H1 (cell line): ENCODE measurements around the gene PLXDC2. TPM values are rescaled to one million over a fixed set of nuclear protein-coding genes. Genes with fewer than 3 reads are reported as not detected.

Source experiments
- CTCF ChIA-PET: fragments of 300-600 bp; sonication (Branson Sonifier 250); formaldehyde crosslinking; loops from one replicate; lab custom pipeline; 2021; ENCODE audit not compliant: partially characterized antibody; lab: Charles Lee
- POLR2A ChIA-PET: fragments of 300-600 bp; sonication (Branson Sonifier 250); formaldehyde crosslinking; loops from one replicate; lab custom pipeline; 2021; ENCODE audit warnings: inconsistent platforms; ENCODE audit not compliant: partially characterized antibody; lab: Charles Lee
- DNase-seq, 2 experiments: peaks; one replicate each; pipeline versions ENCODE4 v3.0.0 to v3.0.0-alpha.2; 2010 to 2022; ENCODE audit warnings: low spot score in 2 of 2, low read depth in 1 of 2, mixed read lengths in 1 of 2
- FAIRE-seq: peaks from 2 replicates; lab custom pipeline; 2011; peaks lifted over from hg19 to GRCh38; lab: Jason Lieb, UNC
- H2AFZ ChIP-seq: 2 replicates; pipeline ENCODE4 v1.8.1; 2012; ENCODE audit warnings: low read length, inconsistent platforms
- H2AK5ac ChIP-seq: 2 replicates; pipeline ENCODE4 v1.6.1; 2013; ENCODE audit warnings: low read depth, low read length
- H2BK120ac ChIP-seq: replicated peaks from 2 replicates; pipeline ENCODE3; 2013; ENCODE audit warnings: low read depth, low read length, inconsistent platforms
- H2BK12ac ChIP-seq: 2 replicates; pipeline ENCODE4 v1.6.1; 2013; ENCODE audit warnings: low read depth, low read length
- H2BK15ac ChIP-seq: 2 replicates; pipeline ENCODE4 v1.6.1; 2013; ENCODE audit warnings: low read length
- H2BK20ac ChIP-seq: 2 replicates; pipeline ENCODE4 v1.6.1; 2013; ENCODE audit warnings: low read length
- H2BK5ac ChIP-seq: 2 replicates; pipeline ENCODE4 v1.6.1; 2013; ENCODE audit warnings: low read depth, low read length
- H3K14ac ChIP-seq: 2 replicates; pipeline ENCODE4 v1.6.1; 2013; ENCODE audit warnings: inconsistent platforms; ENCODE audit not compliant: insufficient read length
- H3K18ac ChIP-seq: 2 replicates; pipeline ENCODE4 v1.6.1; 2013; ENCODE audit warnings: low read length; ENCODE audit errors: extremely low read depth
- H3K23ac ChIP-seq: 2 replicates; pipeline ENCODE4 v1.6.1; 2013; ENCODE audit warnings: inconsistent platforms; ENCODE audit not compliant: insufficient read length
- H3K23me2 ChIP-seq: 2 replicates; pipeline ENCODE4 v1.6.1; 2013; ENCODE audit warnings: low read depth, low read length
- H3K27ac ChIP-seq: 2 replicates; pipeline ENCODE4 v1.6.1; 2011; ENCODE audit warnings: low read depth, low read length, inconsistent platforms
- H3K27me3 ChIP-seq, 4 experiments: replicated peaks in 1 of 4; 1 replicate in 1 of 4; 2 replicates in 3 of 4; pipeline versions ENCODE4 v1.6.1 to v1.8.1; 2011 to 2013; ENCODE audit warnings: low read length in 3 of 4, mild to moderate bottlenecking in 3 of 4, inconsistent platforms in 2 of 4, mixed read lengths in 2 of 4, moderate library complexity in 1 of 4; ENCODE audit not compliant: control insufficient read depth in 3 of 4, insufficient read depth in 3 of 4; ENCODE audit errors: extremely low read depth in 1 of 4
- H3K36me3 ChIP-seq, 4 experiments: 2 replicates each; pipeline versions ENCODE4 v1.6.1 to v1.8.1; 2011 to 2013; ENCODE audit warnings: mild to moderate bottlenecking in 4 of 4, low read length in 3 of 4, moderate library complexity in 2 of 4, control low read depth in 1 of 4, inconsistent platforms in 1 of 4; ENCODE audit not compliant: insufficient read depth in 4 of 4, control insufficient read depth in 2 of 4
- H3K4ac ChIP-seq: replicated peaks from 2 replicates; pipeline ENCODE3; 2013; ENCODE audit warnings: low read length, low read depth, mixed read lengths, inconsistent platforms; ENCODE audit not compliant: insufficient read length
- H3K4me1 ChIP-seq, 4 experiments: replicated peaks in 1 of 4; 1 replicate in 1 of 4; 2 replicates in 3 of 4; pipeline versions ENCODE4 v1.6.1 to v1.8.1; 2011 to 2013; ENCODE audit warnings: low read length in 3 of 4, inconsistent platforms in 2 of 4, mixed read lengths in 1 of 4; ENCODE audit not compliant: insufficient read depth in 4 of 4, control insufficient read depth in 3 of 4
- H3K4me2 ChIP-seq, 2 experiments: 2 replicates each; pipeline versions ENCODE4 v1.6.1 to v1.8.1; 2011 to 2013; ENCODE audit warnings: low read depth in 2 of 2, low read length in 2 of 2, control low read depth in 1 of 2, inconsistent platforms in 1 of 2, mild to moderate bottlenecking in 1 of 2; ENCODE audit not compliant: insufficient read depth in 1 of 2
- H3K4me3 ChIP-seq, 4 experiments: fragments of 200-600, 300-600 bp in 1 of 4; sonication (generic), shearing (Covaris generic), sonication (Bioruptor Twin) in 1 of 4; 2 replicates each; pipeline versions ENCODE4 v1.5.1 to v1.8.1; 2011 to 2016; ENCODE audit warnings: low read length in 4 of 4, low read depth in 3 of 4, control low read depth in 2 of 4, inconsistent platforms in 2 of 4, mild to moderate bottlenecking in 2 of 4, mixed read lengths in 1 of 4, moderate library complexity in 1 of 4; ENCODE audit not compliant: insufficient read depth in 2 of 4; ENCODE audit errors: extremely low read depth in 1 of 4
- H3K56ac ChIP-seq: replicated peaks from 2 replicates; pipeline ENCODE3; 2013; ENCODE audit warnings: low read depth, mild to moderate bottlenecking, mixed read lengths, low read length, inconsistent platforms; ENCODE audit not compliant: insufficient read length
- H3K79me1 ChIP-seq: 2 replicates; pipeline ENCODE4 v1.6.1; 2013; ENCODE audit warnings: low read depth, low read length, control low read depth
- H3K79me2 ChIP-seq, 2 experiments: 2 replicates each; pipeline versions ENCODE4 v1.6.1 to v1.8.1; 2012 to 2013; ENCODE audit warnings: low read length in 2 of 2, mild to moderate bottlenecking in 2 of 2, inconsistent platforms in 1 of 2; ENCODE audit not compliant: insufficient read depth in 2 of 2, control insufficient read depth in 1 of 2
- H3K9ac ChIP-seq, 4 experiments: replicated peaks in 1 of 4; 1 replicate in 1 of 4; 2 replicates in 3 of 4; pipeline versions ENCODE4 v1.6.1 to v1.8.1; 2011 to 2013; ENCODE audit warnings: low read depth in 3 of 4, low read length in 3 of 4, control low read depth in 2 of 4, mild to moderate bottlenecking in 2 of 4, moderate library complexity in 2 of 4, inconsistent platforms in 1 of 4; ENCODE audit errors: extremely low read depth in 1 of 4
- H3K9me3 ChIP-seq, 2 experiments: 2 replicates each; pipeline versions ENCODE4 v1.6.1 to v1.8.1; 2012 to 2013; ENCODE audit warnings: mild to moderate bottlenecking in 2 of 2, moderate library complexity in 2 of 2, control low read depth in 1 of 2, inconsistent platforms in 1 of 2, low read depth in 1 of 2, low read length in 1 of 2, mixed read lengths in 1 of 2; ENCODE audit not compliant: insufficient read depth in 2 of 2
- H4K20me1 ChIP-seq, 2 experiments: replicated peaks in 1 of 2; 2 replicates each; pipeline versions ENCODE3 to v1.8.1; 2011 to 2013; ENCODE audit warnings: inconsistent platforms in 2 of 2, low read length in 2 of 2, mild to moderate bottlenecking in 1 of 2; ENCODE audit not compliant: insufficient read depth in 2 of 2, control insufficient read depth in 1 of 2
- H4K5ac ChIP-seq: 2 replicates; pipeline ENCODE4 v1.6.1; 2013; ENCODE audit warnings: low read length, low read depth, mixed read lengths, inconsistent platforms; ENCODE audit not compliant: insufficient read length
- H4K8ac ChIP-seq: 2 replicates; pipeline ENCODE4 v1.8.0; 2013; ENCODE audit warnings: mild to moderate bottlenecking, moderate library complexity, low read length, inconsistent platforms; ENCODE audit not compliant: insufficient read depth; ENCODE audit errors: extremely low read depth
- H4K91ac ChIP-seq: replicated peaks from 2 replicates; pipeline ENCODE3; 2013; ENCODE audit warnings: low read length, mixed read lengths, inconsistent platforms; ENCODE audit not compliant: insufficient read length
- HDAC2 ChIP-seq, 2 experiments: fragments of 300-600 bp in 1 of 2; sonication (generic) in 1 of 2; IDR thresholded peaks; 2 replicates each; pipeline ENCODE4 v1.6.1; 2011 to 2012; ENCODE audit warnings: low read depth in 2 of 2, low read length in 2 of 2, mild to moderate bottlenecking in 2 of 2, moderate library complexity in 2 of 2, borderline replicate concordance in 1 of 2, inconsistent platforms in 1 of 2
- JUND ChIP-seq: IDR thresholded peaks from 2 replicates; pipeline ENCODE4 v1.6.1; 2011; ENCODE audit warnings: mild to moderate bottlenecking, improper control_type of control experiment, low read length
- KDM4A ChIP-seq: IDR thresholded peaks from one replicate; pipeline ENCODE4 v1.7.1; 2012; ENCODE audit warnings: low read depth, mild to moderate bottlenecking, moderate library complexity, low read length, inconsistent platforms; ENCODE audit not compliant: severe bottlenecking
- MAFK ChIP-seq: IDR thresholded peaks from 2 replicates; pipeline ENCODE4 v1.6.1; 2012; ENCODE audit warnings: low read depth, mild to moderate bottlenecking, improper control_type of control experiment, low read length
- PHF8 ChIP-seq: fragments of 200-600 bp; sonication (generic); conservative IDR thresholded peaks from 2 replicates; pipeline ENCODE4 v1.7.1; 2012; ENCODE audit warnings: low read depth, mild to moderate bottlenecking, inconsistent platforms, low read length, moderate library complexity
- RFX5 ChIP-seq: IDR thresholded peaks from 2 replicates; pipeline ENCODE4 v1.6.1; 2011; ENCODE audit warnings: low read depth, low read length, improper control_type of control experiment, borderline replicate concordance
- RXRA ChIP-seq: IDR thresholded peaks from 2 replicates; pipeline ENCODE4 v1.6.1; 2011; ENCODE audit warnings: low read depth, mild to moderate bottlenecking, low read length, moderate library complexity; ENCODE audit not compliant: insufficient read depth
- SIN3A ChIP-seq, 2 experiments: IDR thresholded peaks in 1 of 2; conservative IDR thresholded peaks in 1 of 2; 2 replicates each; pipeline ENCODE4 v1.6.1; 2011 to 2012; ENCODE audit warnings: low read length in 2 of 2, improper control_type of control experiment in 1 of 2, low read depth in 1 of 2, mild to moderate bottlenecking in 1 of 2
- SUZ12 ChIP-seq: fragments of 200-600 bp; sonication (generic); IDR thresholded peaks from 2 replicates; pipeline ENCODE4 v1.6.1; 2012; ENCODE audit warnings: mild to moderate bottlenecking, inconsistent platforms, low read length, moderate library complexity, mixed read lengths
- TBP ChIP-seq: IDR thresholded peaks from 2 replicates; pipeline ENCODE4 v1.6.1; 2011; ENCODE audit warnings: low read depth, low read length, improper control_type of control experiment
- ZNF274 ChIP-seq: IDR thresholded peaks from 2 replicates; pipeline ENCODE4 v1.7.0; 2012; ENCODE audit warnings: low read length, borderline replicate concordance; ENCODE audit errors: extremely low read depth
- WGBS, 2 experiments: shearing (Covaris generic) in 1 of 2; methylation state at CpG; one replicate each; pipeline versions ENCODE4 v1.1.6 to v1.1.7; 2013 to 2015; ENCODE audit warnings: low lambda C conversion rate in 2 of 2, mixed read lengths in 2 of 2, inconsistent platforms in 1 of 2, low coverage in 1 of 2, missing lambda C conversion rate in 1 of 2; ENCODE audit not compliant: insufficient replicate concordance in 2 of 2, insufficient coverage in 1 of 2, insufficient read length in 1 of 2; ENCODE audit errors: extremely low coverage in 1 of 2, missing lambda C conversion rate in 1 of 2; 5-methylcytosine and 5-hydroxymethylcytosine counted together
- polyA plus RNA-seq, 7 experiments: library from polyadenylated mRNA; depleted of rRNA in 3 of 7; stranded (reverse) in 5 of 7; unstranded in 2 of 7; fragments of >200 nt in 5 of 7; fragments of 200-250 nt in 2 of 7; gene quantifications; 1 replicate in 5 of 7; 2 replicates in 1 of 7; 4 replicates in 1 of 7; pipeline versions ENCODE4 v1.2.1 to v1.2.3, GENCODE V29; 2011 to 2013; ENCODE audit warnings: missing spikeins in 2 of 7, mixed read lengths in 2 of 7
- total RNA-seq: library from RNA; stranded (reverse); fragmentation: NEBNext Ultra II Directional; extraction: Animal tissue kit (Norgen Biotek cat#: 25700); gene quantifications from 2 replicates; pipeline ENCODE4 v1.2.1, GENCODE V29; 2021
- TF ChIP-seq, protein P1 (sequence below): IDR thresholded peaks from 2 replicates; pipeline ENCODE4 v1.6.1; 2012; ENCODE audit warnings: inconsistent platforms

The PLXDC2 gene
- total and polyA plus RNA-seq, 2 of the 8 experiments (the other 6 are each of a cell fraction or from before 2014, with no cell fraction given) = 23.0 to 40.5 TPM

DNA sequence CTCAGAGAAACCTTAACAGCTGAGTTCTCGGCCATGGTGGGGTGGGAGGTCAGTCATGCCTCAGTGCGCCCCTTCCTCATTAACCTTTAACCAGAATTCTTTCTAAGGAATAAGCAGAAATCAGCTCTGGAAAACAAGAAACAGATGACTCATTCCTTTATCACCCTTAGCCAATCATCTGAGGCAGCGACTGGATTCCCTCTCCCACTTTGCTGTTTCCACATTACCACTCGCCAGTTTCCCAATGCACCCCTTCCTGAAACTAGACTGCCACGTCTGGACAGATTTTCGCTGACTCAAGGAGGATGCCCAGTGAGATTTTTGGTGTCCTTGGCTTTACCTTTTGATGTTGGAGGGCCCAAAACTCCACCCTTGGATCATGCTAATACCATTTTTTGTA, 223.8 kb downstream of the PLXDC2 start:
- H3K4me2 ChIP-seq = no peak overlapping the region
- H3K23ac ChIP-seq = no peak overlapping the region
- H4K5ac ChIP-seq = no peak overlapping the region
- H2BK20ac ChIP-seq = no peak overlapping the region
- no peak overlapping the region for H4K8ac ChIP-seq
- H2BK120ac ChIP-seq = no peak overlapping the region
- no peak for TF ChIP-seq RXRA
- TF ChIP-seq TBP = no peak
- no peak for TF ChIP-seq KDM4A
- TF ChIP-seq SIN3A (conservative IDR thresholded peaks at IDR 0.05 in 1 of 2, IDR thresholded peaks at IDR 0.05 in 1 of 2; ENCODE audit: low read depth in 1 of 2, low read length in 2 of 2) = no peak
- TF ChIP-seq HDAC2 (IDR thresholded peaks at IDR 0.05; ENCODE audit: borderline replicate concordance in 1 of 2, low read depth in 2 of 2, low read length in 2 of 2) = no peak
- TF ChIP-seq RFX5 = no peak
- no peak for TF ChIP-seq MAFK
- TF ChIP-seq SUZ12 = no peak
- TF ChIP-seq, protein P1, sequence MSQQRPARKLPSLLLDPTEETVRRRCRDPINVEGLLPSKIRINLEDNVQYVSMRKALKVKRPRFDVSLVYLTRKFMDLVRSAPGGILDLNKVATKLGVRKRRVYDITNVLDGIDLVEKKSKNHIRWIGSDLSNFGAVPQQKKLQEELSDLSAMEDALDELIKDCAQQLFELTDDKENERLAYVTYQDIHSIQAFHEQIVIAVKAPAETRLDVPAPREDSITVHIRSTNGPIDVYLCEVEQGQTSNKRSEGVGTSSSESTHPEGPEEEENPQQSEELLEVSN = no peak
- TF ChIP-seq ZNF274 = no peak
- no peak for TF ChIP-seq PHF8
- TF ChIP-seq JUND = no peak
- no peaks in the 10 kb centered on the region for H3K9me3 ChIP-seq
- H3K27me3 ChIP-seq = no peaks in the 10 kb centered on the region
- H3K79me1 ChIP-seq = no peaks in the 10 kb centered on the region
- no peak overlapping the region for H3K27ac ChIP-seq
- no peak overlapping the region for H2BK12ac ChIP-seq
- no peak overlapping the region for H4K91ac ChIP-seq
- H3K56ac ChIP-seq = no peak overlapping the region
- H3K9ac ChIP-seq = no peak overlapping the region
- H4K20me1 ChIP-seq = no peaks in the 10 kb centered on the region
- H2BK15ac ChIP-seq = no peak overlapping the region
- POLR2A ChIA-PET = interaction anchor here (1.1 kb wide), 1 partner anchor 19 kb away, joined by 3 read pairs; no protein-coding TSS in a partner anchor
- no peak overlapping the region for H2AK5ac ChIP-seq
- no peak overlapping the region for H3K18ac ChIP-seq
- no peaks in the 10 kb centered on the region for H3K36me3 ChIP-seq
- no peak overlapping the region for H2BK5ac ChIP-seq
- CTCF ChIA-PET = interaction anchor here (0.6 kb wide), 1 partner anchor 72 kb away, joined by 3 read pairs; no protein-coding TSS in a partner anchor
- H2AFZ ChIP-seq = no peak overlapping the region
- no peak overlapping the region for H3K14ac ChIP-seq
- no peak overlapping the region for H3K4me3 ChIP-seq
- H3K4me1 ChIP-seq = peaks cover 0 to 4% (median 2%) of the 10 kb centered on the region in 4 experiments; a peak in 2 of 7 replicates
- H3K23me2 ChIP-seq = no peaks in the 10 kb centered on the region
- peaks cover 0 to 2% of the 10 kb centered on the region in 2 experiments; a peak in 1 of 4 replicates for H3K79me2 ChIP-seq
- DNase-seq = no peak
- no peak overlapping the region for H3K4ac ChIP-seq
- 85% methylated on average over 6 of the region's 6 CpGs; no CpG with 5 or more reads in 1 of the 2 experiments for WGBS, 2 experiments
- no peak for FAIRE-seq
